Activated CD4-positive, alpha-beta T cell treated with anti-CD3 and anti-CD28 coated beads for 1 hour (primary cell): ENCODE measurements around the gene FDCSP.
"Not testable (repeated sequence)": the region's sequence is repeated elsewhere in the genome, so short reads cannot be mapped to it uniquely, and the experiment has no call there.

Experiments
- DNase-seq: peaks from one replicate; pipeline ENCODE4 v3.0.0-alpha.2; 2020

Gene FDCSP

DNA sequence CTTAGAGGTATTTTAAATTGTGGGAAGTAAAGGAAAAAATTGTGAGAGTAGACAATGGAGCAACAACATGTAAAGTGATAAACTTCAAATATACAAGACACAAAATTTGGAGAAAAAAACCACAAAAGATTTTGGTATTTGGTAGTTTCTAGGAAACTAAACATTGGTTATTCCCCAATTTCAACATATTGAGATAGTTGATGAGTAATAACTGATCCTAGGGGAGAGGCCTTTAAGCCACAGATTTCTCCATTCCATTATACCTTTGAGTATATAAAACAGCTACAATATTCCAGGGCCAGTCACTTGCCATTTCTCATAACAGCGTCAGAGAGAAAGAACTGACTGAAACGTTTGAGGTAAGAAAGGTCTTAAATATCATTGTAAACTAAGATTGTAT, at the start of gene FDCSP:
Gene FDCSP, plus strand, starts transcription at position 301 of the 400 bp plus-strand sequence. CDS start 5,071 bp downstream, outside the sequence.
- no peak for DNase-seq

DNA sequence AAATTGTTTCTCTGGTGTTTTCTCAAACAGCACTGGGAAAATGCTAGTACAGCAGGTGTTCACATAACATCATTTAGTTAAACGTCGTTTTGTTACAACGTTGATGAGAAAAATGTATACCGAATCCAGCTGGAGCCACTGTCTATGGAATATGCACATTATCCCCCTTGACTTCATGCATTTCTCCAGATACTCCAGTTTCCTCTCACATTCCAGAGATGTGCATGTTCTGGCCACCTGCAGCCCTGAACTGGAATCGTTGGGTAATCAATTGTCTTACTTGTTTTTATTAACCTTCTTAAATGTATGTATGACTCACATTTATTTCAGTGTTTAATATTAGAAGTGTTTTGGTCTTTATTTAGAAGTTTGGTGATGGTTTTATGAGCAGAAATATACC, 48.8 kb upstream of the FDCSP start:
- no peak for DNase-seq

- DNase-seq: no peak
Observed at GRCh38 chr4:70178075-70178660, 47.8 kb upstream of the FDCSP start.

DNA sequence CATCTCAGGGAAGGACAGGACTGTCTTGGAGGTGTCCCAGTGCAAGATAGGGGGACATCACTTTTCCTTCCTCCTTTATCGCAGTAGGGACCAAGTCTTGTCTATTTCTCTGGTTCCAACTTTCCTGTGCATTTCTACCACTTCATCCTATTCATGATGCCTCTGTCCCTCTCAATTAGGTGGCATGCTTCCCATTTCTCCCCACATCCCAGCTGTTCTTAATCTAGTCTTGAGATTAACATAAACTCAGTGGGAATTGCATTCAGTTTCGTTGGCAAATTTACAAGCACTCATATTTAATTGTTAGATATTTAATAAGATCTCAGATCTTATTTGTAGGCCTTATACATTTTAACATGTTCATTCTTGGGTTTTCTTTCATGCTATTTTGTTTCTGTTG, 46.1 kb upstream of the FDCSP start:
- DNase-seq: no peak

GRCh38 chr4:70181864-70182263, 44.1 kb upstream of the FDCSP start:
- DNase-seq: no peak

DNA sequence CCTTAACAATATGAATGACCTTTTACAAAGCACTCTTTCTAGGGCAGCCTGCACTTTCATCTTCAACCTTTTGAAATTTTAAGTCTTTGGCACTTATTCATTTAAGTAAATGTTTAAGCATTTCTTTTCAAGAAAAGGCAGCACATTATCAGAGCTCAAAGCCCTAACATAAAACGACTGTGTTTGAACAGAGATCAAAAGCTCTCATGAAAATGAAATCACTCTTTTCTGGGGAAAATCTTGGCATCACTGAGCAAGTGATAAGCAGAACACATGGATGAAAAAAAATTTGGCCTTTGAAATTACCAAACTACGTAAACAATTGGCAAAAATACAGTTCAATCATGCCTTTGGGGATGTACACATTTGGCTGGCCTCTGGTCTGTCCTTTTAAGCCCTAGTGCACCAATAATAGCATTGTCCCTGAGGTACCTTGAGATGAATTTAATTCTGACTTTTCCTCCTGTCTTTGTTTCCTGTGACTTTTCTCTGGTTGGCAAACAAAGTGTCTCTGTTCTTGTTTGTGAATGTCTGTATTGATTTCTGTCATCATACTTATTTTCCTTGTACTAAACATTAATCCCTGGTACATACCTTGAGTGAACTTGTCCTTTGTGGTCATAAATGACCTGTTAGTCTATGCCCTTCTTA, 43.3 kb upstream of the FDCSP start:
- DNase-seq: no peak

GRCh38 chr4:70183168-70183939, 42.6 kb upstream of the FDCSP start:
- no peak for DNase-seq

GRCh38 chr4:70183940-70184246, 42.0 kb upstream of the FDCSP start:
- DNase-seq: no peak

DNA sequence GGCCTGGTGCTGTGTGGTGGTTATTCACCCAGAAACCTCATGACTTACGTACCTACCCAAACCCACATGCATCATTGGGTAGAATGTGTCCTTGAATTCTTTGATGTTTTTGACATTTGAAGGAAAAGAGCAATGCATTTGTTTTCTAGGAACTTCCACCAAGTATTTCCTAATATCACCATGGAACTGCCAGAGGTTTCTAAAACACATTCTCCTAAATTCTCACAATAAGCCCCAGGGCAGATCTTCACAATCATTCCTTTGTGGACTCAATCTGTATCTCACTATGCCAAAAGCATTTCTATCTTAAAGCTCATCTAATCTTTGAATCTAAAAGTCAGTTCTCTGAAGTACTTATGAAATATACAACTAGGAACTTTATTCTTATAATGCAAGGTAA, 38.7 kb upstream of the FDCSP start:
- no peak for DNase-seq

DNA sequence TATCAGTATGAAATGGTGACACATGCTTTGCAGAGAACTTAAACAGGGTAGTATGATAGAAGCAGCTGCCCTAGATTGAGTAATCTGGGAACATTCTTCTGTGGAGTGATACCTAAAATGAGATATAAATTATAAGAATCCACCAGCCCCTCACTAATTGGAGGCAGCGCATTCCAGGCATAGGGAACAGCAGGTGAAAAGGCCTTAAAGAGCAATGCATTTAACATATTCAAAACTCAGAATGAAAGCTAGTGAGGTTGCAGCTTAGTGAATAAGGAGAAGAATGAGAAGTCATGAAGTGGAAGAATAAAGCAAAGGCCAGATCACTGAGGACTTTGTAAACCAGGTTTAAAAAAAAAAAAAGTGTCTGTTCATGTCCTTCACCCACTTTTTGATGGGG, 35.3 kb upstream of the FDCSP start:
- no peak for DNase-seq

DNA sequence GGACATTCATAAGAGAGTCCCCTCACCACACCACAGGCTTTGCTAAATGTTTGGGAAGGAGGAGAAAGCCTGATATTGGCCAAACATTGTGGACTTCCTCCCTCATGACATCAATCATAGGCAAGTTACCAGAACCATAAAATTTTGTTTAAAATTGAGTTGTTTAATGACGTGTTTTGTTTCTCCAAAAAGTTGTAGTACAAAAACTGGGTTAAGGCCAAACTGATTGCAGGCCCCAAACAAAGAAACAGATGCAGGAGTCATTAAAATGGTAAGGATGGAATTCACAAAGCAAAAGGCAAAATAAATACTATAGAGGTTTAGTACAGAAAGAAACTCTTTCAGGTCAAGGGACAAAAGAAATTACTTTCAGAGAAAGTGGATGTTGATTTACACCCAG, 34.3 kb upstream of the FDCSP start:
- no peak for DNase-seq

GRCh38 chr4:70192895-70193294, 33.0 kb upstream of the FDCSP start:
- no peak for DNase-seq

DNA sequence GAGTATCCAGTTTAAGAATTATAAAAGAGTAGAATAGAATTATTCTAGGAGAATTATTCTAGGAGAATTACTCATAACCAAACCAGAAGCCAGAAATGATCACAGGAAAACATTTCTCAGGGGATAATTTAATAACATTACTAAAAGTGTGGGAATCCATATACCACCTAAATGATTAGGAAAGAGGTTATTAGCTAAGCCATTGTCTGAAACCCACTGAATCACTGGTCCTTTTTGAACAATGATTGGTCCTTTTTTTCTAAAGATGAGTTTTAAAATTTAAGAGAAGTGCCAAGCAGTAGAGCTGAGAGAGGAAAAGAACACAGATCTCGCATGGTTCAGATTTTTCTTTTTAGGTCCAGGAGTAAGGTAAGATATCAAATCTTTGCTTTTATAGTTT, 30.5 kb upstream of the FDCSP start, which contains the start of gene ODAM:
Gene ODAM, plus strand, starts transcription at position 301 of the 400 bp plus-strand sequence. CDS start 819 bp downstream, outside the sequence.
- no peak for DNase-seq

DNA sequence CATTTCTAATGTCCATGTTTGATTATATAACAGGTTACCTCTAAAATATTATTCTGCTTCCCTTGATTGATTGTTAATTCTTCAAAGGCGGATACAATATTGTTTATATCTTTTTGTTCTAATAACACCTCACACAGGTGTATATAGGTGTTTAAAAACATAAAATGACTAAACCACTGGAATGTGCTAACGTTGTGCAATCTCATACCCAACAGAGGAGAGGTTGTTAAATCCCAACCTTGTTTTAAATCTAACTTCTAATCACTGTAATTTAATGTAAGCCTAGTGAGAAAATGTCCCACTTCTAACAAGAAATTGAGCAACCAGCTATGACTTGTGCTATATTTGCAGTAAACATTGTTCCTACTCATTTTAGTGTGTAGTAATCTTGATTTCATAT, 29.1 kb upstream of the FDCSP start:
- no peak for DNase-seq

DNA sequence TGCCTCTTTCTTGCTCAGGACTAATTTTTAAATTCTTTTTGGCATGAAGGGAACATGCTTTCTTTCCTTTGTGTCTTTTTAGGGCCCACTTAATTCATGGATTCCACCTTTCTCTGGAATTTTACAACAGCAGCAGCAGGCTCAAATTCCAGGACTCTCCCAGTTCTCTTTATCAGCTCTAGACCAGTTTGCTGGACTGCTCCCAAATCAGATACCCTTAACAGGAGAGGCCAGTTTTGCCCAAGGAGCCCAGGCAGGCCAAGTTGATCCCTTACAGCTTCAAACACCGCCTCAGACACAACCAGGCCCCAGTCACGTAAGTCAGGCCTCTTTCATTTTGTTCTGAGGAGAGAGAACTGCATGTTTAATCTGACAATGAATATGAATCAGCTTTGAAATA, 28.1 kb upstream of the FDCSP start:
- DNase-seq: no peak

DNA sequence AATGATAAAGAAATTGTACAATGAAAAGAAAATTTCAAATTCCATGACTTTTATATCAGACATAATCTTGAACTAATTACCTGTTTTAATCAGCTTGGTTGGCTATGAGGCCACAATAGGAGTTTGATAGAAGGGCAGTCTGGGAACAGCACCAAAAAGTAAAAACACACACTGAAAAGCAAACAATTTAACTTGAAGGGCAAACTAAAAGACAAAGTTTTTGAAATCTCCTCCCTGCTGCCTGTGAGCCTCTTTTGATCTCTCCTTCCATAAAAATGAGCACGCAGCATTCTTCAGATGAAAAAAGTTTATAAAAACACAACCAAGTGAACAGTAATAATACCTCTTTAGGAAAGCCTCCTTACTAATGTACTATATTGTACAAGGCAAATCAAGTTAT, 22.3 kb upstream of the FDCSP start:
- no peak for DNase-seq

GRCh38 chr4:70212752-70213151, 13.2 kb upstream of the FDCSP start:
- not testable (repeated sequence) for DNase-seq

- DNase-seq: not testable (repeated sequence)
Observed at GRCh38 chr4:70216109-70216508, 9.8 kb upstream of the FDCSP start.

- not testable (repeated sequence) for DNase-seq
Observed at GRCh38 chr4:70216550-70216949, 9.4 kb upstream of the FDCSP start.

GRCh38 chr4:70221389-70221788, 4.5 kb upstream of the FDCSP start:
- DNase-seq: not testable (repeated sequence)

- not testable (repeated sequence) for DNase-seq
Observed at GRCh38 chr4:70221818-70222217, 4.1 kb upstream of the FDCSP start.

GRCh38 chr4:70236125-70236524, 10.2 kb downstream of the FDCSP start:
- no peak for DNase-seq

DNA sequence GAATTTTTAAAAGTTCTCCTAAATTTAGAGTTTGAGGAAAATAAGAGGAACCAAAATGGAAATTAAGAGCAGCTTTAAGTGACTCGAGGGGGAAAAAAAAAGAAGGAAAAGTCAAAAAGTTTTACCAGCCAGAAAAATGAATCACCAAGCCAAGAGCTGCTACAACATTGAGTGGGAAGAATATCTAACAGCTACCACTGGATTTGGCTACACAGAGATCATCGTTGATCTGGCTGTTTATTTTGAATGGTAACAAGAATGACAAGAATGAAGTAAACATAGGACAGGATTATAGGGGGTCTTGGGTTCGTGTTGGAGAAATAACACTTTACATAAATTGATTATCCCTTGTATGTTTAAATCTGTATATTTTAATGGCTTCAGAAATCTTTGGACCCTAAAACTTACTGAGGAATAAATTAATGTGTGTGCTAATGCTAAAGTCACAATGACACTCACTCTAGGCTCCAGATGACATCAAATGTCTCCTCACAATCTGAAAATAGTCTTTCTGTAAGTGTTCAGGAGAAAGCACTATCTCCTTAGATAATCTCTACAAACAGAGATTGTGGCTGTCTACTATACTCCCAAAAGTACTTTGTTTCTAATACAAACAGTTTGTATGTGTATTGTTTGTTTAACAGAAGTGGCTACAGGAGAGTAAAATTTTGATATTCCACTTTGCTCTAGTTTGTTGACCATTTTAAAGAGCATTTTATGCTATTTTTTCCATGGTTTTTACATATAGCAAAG, 13.4 kb downstream of the FDCSP start:
- no peak for DNase-seq
